Activated CD8-positive, alpha-beta memory T cell treated with anti-CD3 and anti-CD28 coated beads, Interleukin-2, amount 50 U/mL, for 1 hour (primary cell): ENCODE measurements around the gene KRTAP19-3.
"Not testable (repeated sequence)": the region's sequence is repeated elsewhere in the genome, so short reads cannot be mapped to it uniquely, and the experiment has no call there.

ENCODE experiments used
- DNase-seq: peaks from one replicate; pipeline ENCODE4 v3.0.0-alpha.2; 2020; ENCODE audit errors: extremely low read depth

Gene KRTAP19-3

GRCh38 chr21:30491963-30492428 is at the start of gene KRTAP19-3:
Gene KRTAP19-3 (minus strand): TSS chr21:30492013. CDS start chr21:30491957, 56 bp downstream.
- DNase-seq, result no peak

- no peak for DNase-seq
These were observed 27.1 kb upstream of the KRTAP19-3 start for GRCh38 chr21:30518876-30519275.

- DNase-seq, result no peak
These were observed 23.9 kb upstream of the KRTAP19-3 start for GRCh38 chr21:30515681-30516080.

- DNase-seq, result not testable (repeated sequence)
These were observed 13.9 kb upstream of the KRTAP19-3 start for GRCh38 chr21:30505621-30506205.

GRCh38 chr21:30502041-30502440 is 10.2 kb upstream of the KRTAP19-3 start, which contains the start of gene KRTAP19-5:
Gene KRTAP19-5 (minus strand): TSS chr21:30502141. CDS start chr21:30502090, 51 bp downstream.
- no peak for DNase-seq

- no peak for DNase-seq
These were observed 5.3 kb upstream of the KRTAP19-3 start, which contains the start of gene KRTAP19-4 for GRCh38 chr21:30497065-30497464. Gene KRTAP19-4 (minus strand): TSS chr21:30497165. CDS start chr21:30497110, 55 bp downstream.

GRCh38 chr21:30487336-30487735 is 4.5 kb downstream of the KRTAP19-3 start, which contains the start of gene KRTAP19-2:
Gene KRTAP19-2 (minus strand): TSS chr21:30487436. CDS start chr21:30487348, 88 bp downstream.
- DNase-seq, result no peak

- DNase-seq, result no peak
These were observed 5.6 kb downstream of the KRTAP19-3 start for GRCh38 chr21:30486180-30486579.

GRCh38 chr21:30482130-30482529 is 9.7 kb downstream of the KRTAP19-3 start:
- no peak for DNase-seq

- DNase-seq, result no peak
These were observed 11.7 kb downstream of the KRTAP19-3 start, which contains the start of gene KRTAP19-1 for GRCh38 chr21:30480145-30480544. Gene KRTAP19-1 (minus strand): TSS chr21:30480367. CDS start chr21:30480317, 50 bp downstream.

- no peak for DNase-seq
These were observed 12.6 kb downstream of the KRTAP19-3 start for GRCh38 chr21:30479259-30479658.

- DNase-seq, result no peak
These were observed 13.8 kb downstream of the KRTAP19-3 start for GRCh38 chr21:30478004-30478403.

GRCh38 chr21:30468900-30469714 is 22.7 kb downstream of the KRTAP19-3 start:
- DNase-seq, result no peak

GRCh38 chr21:30463713-30464112 is 28.1 kb downstream of the KRTAP19-3 start:
- DNase-seq, result no peak

GRCh38 chr21:30448514-30448913 is 43.3 kb downstream of the KRTAP19-3 start:
- no peak for DNase-seq

GRCh38 chr21:30447056-30447455 is 44.8 kb downstream of the KRTAP19-3 start:
- DNase-seq, result no peak

GRCh38 chr21:30444204-30444603 is 47.6 kb downstream of the KRTAP19-3 start:
- DNase-seq, result no peak

- no peak for DNase-seq
These were observed 48.6 kb downstream of the KRTAP19-3 start for GRCh38 chr21:30443226-30443625.
